ENCODE data around the gene BABAM2. TPM values are rescaled to one million over a fixed set of nuclear protein-coding genes. Genes with fewer than 3 reads are reported as not detected.
A peak's percentile ranks its signal among the peaks of the same experiment; 100 is the strongest.

Gene BABAM2
- total RNA-seq, 2 donors from 2014 or later, result 46.8 to 59.7 TPM

DNA sequence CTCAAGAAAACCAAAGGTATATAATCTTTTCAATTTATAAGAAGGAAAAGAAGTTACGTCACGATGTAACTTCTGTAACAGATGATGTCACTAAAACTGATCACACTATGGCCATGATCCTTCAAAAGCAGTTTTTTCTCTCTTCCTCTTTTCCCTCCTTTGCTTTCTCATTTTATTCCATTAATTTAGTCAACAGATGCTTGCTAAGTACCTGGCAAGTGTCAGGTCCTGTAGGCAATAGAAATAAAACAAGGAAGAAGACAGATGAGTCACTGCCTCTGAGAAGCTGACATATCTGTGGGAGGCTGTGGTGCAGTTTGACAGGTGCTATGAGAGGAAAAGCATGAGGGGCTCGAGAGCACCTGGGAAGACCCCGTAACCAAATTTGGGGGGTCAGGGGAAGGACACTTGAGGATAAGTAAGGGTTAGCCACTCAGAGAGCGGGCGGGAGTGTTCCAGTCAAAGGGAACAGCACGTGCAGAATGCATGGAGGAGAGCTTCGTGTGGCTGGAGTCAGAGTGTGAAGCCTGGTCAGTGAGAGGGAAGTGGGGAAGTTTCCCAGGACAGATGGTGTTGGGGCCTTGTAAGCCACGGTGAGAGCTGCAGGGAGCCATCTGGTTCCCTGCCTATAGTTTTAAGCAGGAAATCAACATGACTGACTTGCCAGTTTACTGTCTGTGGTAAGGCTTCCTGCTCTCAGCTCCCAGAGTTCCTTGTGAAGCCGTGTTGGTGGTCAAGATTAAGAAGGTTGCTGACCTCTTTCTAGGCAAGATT is 303.3 kb downstream of the BABAM2 start:
- intact Hi-C loops (cut with DNase I), result no loop called here
- ATAC-seq (peak in 1 of 2 donors; percentile 16), DNase-seq (no peak)

DNA sequence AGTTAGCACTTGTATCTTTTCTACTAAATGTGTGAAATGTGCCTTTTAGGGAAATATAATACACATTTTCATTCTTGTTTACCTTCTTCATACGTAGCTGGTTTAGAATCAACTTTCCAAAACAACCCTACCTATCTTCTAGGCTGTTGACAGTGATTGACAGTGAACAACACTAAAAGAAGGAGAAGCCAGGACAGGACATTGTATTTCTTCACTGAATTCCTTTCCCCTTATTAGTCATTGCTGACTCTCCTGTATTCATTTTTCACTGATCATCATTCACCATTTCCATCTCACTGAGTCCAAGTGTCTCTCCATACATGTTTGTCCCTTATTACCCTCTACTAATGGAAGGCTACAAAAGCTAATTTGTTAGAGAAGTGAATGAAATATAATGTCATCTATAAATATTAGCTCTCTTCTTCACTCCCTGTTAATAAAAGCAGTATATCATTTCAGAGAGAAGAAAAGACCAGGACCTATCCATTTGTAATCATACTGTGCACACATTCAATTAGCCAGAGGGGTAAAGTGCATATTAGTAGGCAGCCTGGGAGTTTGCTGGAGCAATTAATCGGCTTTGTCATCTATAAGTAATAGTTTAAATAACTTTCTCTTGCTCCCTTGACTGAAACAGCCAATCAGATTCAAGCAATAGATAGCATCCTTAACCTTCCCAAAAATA is 309.6 kb downstream of the BABAM2 start:
- ATAC-seq (no peak), DNase-seq (no peak)
- intact Hi-C loops (cut with DNase I), result no loop called here

DNA sequence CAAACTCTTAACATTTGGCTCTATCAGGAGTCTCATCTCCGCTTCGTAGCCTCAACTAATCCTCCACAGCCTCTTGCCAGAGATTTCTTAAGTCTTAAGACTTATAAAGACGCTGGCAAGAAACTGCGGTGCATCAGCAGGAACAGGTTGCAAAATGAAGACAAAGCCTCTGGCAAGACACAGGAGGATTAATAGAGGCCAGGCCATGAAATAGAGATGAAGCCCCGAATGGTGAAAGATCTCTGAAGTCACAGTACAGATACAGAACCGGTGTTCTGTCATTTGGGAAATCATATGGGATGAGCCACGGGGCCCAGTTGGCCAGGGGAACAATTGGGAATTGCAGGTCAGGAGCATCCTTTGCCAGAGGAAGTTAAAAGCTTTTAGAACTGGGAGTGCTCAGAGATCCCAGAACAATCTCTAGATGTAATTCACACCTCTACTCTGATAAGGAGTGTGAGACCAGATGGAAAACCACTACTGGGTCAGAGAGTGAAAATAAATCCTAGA is 311.2 kb downstream of the BABAM2 start:
- DNase-seq (peak; percentile 41), ATAC-seq (peak; percentile 63 to 81)
- intact Hi-C loops (cut with DNase I), result no loop called here

DNA sequence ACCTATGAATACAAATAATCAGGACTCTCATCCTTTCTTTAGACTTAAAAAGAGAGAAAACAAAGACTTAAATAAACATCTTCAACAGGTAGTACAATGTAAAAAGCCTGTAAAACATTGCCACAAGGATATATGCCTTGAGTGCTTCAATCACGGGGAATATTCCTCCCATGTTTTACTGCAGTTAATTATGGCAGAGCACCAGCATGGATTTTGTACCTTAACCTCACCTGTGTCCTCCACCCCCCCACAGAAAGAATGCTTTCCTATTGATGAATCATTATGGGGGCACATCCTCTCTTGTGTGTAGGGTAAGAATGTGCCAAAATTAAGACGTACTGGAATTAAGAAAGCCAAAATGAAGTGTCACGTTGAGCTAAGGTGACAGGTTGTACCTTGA is 312.2 kb downstream of the BABAM2 start:
- no peak for DNase-seq
- no peak for ATAC-seq
- intact Hi-C loops (cut with DNase I), result no loop called here

DNA sequence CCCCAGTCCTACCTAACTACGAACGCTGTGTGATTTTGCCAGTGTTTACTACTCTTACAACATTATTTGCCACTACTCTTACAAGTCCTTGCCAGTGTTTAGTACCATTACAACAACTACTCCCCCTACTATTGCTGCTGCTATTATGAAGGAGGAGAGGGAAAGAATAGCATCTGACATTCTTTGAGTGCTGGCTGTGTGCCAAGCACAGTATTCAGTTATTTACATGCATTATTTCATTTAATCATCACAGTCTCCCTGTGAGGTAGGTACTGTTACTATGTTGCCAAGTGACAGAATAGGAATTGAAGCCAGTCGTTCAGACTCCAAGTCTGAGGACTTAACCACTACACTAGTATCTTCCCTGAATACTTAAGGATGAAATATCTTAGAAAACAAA is 316.2 kb downstream of the BABAM2 start:
- ATAC-seq (no peak), DNase-seq (no peak)
- intact Hi-C loops (cut with DNase I), result no loop called here

DNA sequence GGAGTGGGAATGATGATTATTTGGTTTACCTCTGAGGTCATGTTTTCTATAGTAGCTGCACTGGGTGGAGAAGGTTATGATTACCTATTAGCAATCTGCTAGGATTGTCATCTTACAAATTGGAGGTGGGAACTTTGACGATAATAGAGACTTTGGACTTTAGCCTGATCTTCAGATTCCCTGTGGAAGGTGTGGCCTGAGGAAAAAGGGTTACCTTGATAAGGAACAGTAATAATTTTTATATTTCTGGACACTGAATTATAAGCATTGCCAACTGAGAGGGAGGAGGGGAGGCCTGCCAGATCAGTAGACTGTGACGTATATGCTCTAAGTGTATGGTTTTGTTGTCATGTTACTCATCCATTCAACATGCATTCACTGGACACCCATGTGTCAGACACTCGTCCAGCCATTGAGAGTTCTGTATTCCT is 318.7 kb downstream of the BABAM2 start:
- DNase-seq, result no peak
- intact Hi-C loops (cut with DNase I), result no loop called here
- no peak for ATAC-seq

DNA sequence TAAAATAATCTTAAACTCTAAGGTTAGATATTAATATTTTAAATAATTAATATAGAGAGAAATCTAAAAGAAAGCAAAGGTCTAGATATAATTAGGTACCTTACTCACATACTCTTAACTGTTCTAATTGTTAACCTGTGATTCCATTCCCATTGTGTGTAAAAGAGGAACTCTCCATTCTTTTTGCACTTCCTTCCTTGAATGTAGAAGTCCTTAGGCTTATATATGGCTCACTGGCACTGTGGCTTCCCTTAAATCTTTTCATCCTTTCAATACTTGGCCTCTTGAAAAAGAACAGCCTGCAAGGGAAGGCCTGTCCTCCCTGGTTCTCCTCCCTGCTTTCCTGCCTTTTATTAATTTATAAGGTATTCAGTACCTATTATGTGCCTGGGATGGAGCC is 319.3 kb downstream of the BABAM2 start:
- DNase-seq, result no peak
- ATAC-seq, result no peak
- intact Hi-C loops (cut with DNase I), result no loop called here

DNA sequence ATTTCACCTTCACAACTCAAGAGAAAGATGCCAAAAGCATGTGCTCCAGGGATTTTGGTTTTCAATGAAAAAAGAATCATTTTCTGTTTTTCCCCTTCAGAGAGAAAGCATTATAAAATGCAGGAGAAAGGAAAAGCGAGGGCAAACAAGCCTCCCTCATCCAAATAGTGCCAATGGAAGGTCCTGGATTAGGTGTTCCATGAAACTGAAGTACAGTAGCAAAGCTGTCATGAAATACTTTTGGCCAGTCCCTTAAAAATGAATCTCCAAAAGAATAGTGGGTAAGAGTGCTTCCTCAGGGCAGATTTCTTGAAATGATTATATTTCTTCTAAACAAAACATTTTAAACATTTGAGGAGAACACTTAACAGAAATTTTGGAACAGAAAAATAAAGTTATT is 320.0 kb downstream of the BABAM2 start:
- intact Hi-C loops (cut with DNase I), result no loop called here
- no peak for ATAC-seq
- DNase-seq, result no peak

DNA sequence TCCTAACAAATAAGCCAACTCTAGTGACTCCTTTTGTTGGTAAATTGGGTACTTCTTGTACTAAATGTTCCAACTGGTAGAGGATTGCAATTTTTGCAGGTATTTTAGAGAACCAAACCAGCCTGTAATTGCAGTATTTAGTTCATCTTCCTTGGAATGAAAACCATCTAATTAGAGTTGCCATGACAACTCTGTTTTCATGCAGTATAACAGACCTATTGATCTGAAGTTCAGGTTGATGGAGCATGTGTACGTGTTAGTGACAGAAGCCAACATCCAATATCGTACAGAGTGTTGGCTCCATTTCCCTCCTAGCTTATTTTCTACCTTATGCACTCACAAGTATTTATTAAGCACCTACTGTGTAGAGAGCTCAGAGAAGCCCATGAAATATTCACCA is 325.8 kb downstream of the BABAM2 start:
- no peak for DNase-seq
- ATAC-seq, result no peak
- intact Hi-C loops (cut with DNase I), result no loop called here

DNA sequence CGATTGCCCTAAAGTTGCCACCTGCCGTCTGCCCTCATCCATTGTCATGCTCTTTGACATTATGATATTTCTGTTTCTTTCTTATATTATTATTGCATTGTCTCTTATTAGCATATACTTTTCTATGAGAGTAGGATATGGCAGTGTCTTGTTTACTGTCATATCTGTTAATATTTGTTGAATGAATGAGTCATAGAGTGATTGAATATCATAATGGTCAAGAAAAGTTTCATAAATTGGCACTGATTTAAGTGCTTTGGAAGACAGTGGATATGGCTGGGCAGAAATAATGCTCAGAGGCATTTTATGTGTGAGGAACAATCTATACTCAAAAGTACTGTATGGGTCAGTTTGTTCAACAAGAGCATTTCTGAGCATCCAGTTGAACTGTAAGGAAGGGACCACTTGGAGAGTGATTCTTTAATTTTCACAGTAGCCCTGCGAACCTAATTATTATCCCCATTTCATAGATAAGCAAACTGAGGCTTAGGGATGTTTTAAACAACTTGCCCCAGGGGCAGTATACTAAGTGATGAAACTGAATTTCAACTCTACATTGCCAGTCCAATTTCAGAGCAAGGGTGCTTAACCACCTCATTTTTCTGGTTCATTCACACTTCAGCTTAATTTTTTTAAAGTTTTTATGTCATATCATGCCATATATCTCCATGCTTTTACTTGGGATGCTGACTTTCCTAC is 326.7 kb downstream of the BABAM2 start:
- intact Hi-C loops (cut with DNase I), result no loop called here
- DNase-seq (no peak), ATAC-seq (no peak)

DNA sequence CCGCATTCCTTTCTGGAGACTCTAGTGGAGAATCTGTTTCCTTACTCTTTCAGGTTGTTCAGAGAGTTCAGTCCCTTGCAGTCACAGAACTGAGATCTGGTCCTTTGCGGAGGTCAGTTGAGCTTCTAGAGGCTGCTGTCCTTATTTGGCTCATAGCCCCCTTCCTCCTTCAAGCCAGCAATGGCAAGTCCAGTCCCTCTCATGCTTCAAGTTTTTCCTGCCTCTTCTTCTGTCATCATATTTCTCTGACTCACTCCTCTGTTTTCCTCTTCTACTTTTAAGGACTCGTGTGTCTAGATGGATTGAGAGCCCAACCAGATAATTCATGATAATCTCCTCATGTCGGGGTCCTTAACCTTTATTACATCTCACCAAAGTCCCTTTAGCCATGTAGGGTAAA is 328.6 kb downstream of the BABAM2 start:
- ATAC-seq, result no peak
- DNase-seq, result no peak
- intact Hi-C loops (cut with DNase I), result no loop called here

DNA sequence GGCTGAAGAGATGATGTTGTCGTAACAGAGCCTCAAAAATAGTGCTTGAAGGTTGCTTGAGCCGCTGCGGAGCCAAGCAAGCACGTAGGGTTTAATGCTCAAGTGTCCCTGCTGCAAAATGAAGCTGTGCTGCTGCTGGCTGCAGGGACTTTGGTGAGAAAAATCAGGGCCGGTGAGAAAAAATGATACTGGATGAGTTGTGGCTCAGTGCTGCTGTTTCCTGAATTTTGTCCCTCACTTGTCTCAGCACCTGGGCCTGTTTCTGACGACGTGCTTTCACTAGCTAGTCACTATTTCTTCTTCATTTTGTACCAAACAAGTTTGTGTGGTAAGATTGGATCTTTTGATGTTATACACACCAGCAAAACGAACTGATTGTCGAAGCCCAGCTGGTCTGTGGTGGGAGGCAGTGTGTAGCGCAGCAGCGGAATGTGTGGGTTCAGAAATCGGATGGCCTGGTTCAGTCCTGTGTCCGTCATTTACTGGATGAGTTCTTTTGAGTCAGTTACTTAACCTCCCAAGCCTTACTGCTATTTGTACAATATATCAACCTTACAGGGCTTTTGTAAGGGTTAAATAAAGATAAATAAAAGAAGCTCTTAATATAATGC is 329.3 kb downstream of the BABAM2 start:
- no peak for DNase-seq
- intact Hi-C loops (cut with DNase I), result no loop called here
- ATAC-seq, result no peak

DNA sequence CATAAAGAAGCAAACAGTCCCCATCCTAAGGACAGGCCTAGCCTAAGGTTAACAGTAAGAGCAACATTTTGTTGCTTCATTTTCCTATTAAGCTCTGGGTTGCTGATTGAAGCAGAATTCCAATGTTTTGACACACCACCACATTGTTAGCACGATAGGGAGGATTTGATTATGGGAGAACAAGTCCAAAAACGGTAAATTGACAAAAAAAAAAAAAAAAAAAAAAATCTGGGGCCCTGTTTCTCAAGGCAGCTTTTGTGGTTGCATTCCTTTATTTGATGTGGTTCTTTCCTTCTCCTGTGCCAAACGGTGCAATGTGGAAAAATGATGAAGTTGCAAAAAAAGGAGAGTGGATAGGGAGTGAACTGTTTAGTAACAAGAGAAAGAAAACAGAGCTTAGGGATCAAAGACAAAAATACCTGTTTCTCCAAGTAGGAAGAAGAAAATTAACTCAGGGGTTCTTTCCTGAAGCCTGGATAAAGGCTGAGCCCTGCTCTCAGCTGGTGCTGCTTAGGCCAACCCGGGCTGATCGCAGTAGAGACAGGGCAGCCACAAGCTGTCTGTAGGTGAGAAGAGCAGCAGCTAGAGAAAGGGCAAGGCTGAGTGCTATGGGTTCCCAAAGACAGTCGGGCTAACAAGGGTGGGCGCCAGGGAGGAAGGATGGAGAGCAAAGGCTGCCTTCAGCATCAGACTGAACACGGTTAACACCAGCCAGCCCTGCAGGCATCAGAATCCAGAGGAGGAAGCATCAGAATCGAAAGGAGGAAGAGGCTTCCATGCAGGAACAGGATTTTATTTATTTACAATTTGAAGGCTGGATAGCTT is 334.3 kb downstream of the BABAM2 start:
- peak; percentile 47 to 75 for ATAC-seq
- intact Hi-C loops (cut with DNase I), result loop anchor here in 1 of 2 donors (5.0 kb wide), 1 partner anchor 162 kb away; no protein-coding TSS in a partner anchor

DNA sequence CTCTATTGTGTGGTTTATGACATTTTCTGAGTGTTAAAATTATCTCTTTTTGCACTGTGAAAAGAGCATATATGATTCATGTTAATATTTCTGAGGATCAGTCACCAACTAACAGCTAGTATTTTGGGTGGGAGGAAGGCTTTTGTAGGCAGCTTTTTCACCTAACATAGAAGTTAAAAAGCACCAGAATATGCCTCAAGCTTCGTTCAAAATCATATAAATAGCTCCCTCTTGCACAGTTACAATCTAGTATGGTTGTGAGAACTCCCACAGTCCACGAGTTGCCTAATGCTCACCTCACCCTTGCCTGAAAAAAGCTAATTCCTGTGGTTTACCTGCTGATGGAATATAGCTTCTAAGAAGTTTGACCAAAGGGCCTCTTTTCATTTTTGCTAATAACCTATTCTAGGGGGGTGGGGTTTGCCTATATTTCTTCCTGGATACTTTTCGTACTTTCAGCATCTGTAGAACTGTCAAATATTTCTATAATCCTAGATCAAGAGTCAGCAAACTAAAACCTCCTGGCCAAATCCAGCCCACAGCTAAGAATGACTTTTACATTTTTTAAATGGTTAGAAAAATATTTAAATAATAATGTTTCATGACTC is 335.0 kb downstream of the BABAM2 start:
- ATAC-seq (peak in 1 of 2 donors; percentile 57), DNase-seq (no peak)
- intact Hi-C loops (cut with DNase I), result loop anchor here in 1 of 2 donors (5.0 kb wide), 1 partner anchor 162 kb away; no protein-coding TSS in a partner anchor

More for the DNA sequence above, 334.3 kb downstream of the BABAM2 start:
- DNase-seq, result no peak

DNA sequence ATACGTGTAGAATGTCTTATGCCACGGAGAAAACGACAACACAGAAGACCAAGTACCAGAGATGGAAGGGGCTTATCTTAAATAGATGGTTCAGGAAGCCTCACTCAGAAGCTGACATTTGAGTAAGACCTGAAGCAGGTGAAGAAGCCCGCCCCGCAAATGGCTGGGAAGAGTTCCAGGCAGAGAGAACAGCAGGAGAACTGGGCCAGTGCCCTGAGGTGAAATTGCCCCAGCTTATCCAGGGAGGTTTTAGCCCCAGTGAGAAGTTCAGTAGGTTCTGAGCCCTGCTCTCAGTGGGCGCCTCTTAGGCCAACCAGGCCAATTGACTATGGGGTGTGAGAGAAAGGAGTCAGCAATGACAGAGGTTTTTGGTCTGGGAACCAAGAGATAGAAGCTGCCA is 336.0 kb downstream of the BABAM2 start:
- intact Hi-C loops (cut with DNase I), result loop anchor here in 1 of 2 donors (5.0 kb wide), 1 partner anchor 161 kb away; no protein-coding TSS in a partner anchor
- no peak for ATAC-seq
- no peak for DNase-seq

DNA sequence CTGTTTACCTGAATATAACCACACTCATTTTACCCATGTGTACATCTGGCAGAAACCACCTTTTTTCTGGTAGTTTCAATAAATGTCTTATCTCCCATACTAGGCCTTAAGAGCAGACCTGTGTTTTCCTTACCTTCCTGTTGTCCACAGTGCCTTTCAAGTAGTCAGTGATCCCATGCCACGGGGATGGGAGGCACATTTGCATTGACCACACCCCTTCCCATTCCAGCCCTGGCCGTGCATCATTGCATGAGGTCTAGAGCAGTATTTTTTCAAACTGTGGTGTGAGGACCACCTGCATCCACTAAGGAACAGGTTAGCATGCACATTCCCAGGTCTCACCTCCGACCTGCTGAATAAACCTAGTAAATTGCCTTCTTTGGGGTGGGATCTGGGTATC is 337.0 kb downstream of the BABAM2 start:
- intact Hi-C loops (cut with DNase I), result loop anchor here in 1 of 2 donors (5.0 kb wide), 1 partner anchor 160 kb away; no protein-coding TSS in a partner anchor
- ATAC-seq (no peak), DNase-seq (no peak)

DNA sequence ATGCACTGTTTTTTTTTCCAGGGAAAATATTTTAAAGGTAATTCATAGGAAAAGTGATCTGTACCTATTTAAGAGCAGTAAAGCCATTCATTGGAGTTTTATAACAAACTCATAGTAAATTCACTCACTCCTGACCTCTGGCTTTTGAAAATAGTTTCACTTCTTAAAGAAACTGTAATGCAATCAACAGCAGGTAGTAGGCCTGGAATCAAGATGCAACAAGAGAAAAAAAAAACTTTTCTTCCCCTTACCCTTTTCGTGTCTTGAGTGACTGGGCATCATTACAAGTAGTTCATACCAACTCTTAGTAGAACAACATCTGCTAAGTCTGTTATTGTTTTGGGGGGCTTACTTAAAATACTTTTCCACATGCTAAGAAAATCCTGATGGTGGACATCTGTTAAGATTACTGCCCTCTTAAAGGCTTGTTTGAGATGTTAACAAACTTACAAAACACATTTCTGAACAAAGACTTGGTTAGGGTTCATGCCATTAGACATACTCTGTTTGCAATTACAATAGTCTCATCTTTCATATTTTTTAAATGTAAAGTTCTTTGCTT is 338.0 kb downstream of the BABAM2 start:
- DNase-seq, result no peak
- no peak for ATAC-seq

More for the DNA sequence above, 338.0 kb downstream of the BABAM2 start:
- intact Hi-C loops (cut with DNase I), result loop anchor here in 1 of 2 donors (5.0 kb wide), 1 partner anchor 159 kb away; no protein-coding TSS in a partner anchor
